IMR-90 (cell line): ENCODE measurements around the gene NDST3. TPM values are rescaled to one million over a fixed set of nuclear protein-coding genes. Genes with fewer than 3 reads are reported as not detected.

Source experiments
- ATAC-seq: fragments of 200-7000 bp; cut with Tn5 transposase; 2 replicates; pipeline ENCODE4 v1.9.1; 2020; ENCODE audit warnings: low read depth, mild to moderate bottlenecking, moderate library complexity
- BruUV-seq: library from RNA; stranded (reverse); fragments of 400-500 nt; replicated peaks from 2 replicates; lab custom pipeline; 2021; lab: Mats Ljungman, UMichigan
- CTCF ChIA-PET: fragments of 300-600 bp; formaldehyde crosslinking; extraction: SDS; loops from one replicate; lab custom pipeline; 2021; ENCODE audit warnings: antibody characterized with exemption; lab: Yijun Ruan, JAX
- POLR2A ChIA-PET: fragments of 300-600 bp; sonication (Branson Sonifier 250); formaldehyde crosslinking; loops from one replicate; lab custom pipeline; 2022; ENCODE audit warnings: antibody characterized with exemption; ENCODE audit not compliant: unreplicated experiment; lab: Charles Lee
- DNase-seq: peaks from one replicate; pipeline ENCODE4 v3.0.0; 2013
- H2AFZ ChIP-seq: replicated peaks from 2 replicates; pipeline ENCODE3; 2013; ENCODE audit warnings: low read length, mild to moderate bottlenecking; ENCODE audit not compliant: poor library complexity
- H2AK5ac ChIP-seq: 2 replicates; pipeline ENCODE4 v1.6.1; 2013; ENCODE audit warnings: low read depth, low read length, inconsistent platforms
- H2AK9ac ChIP-seq: replicated peaks from 2 replicates; pipeline ENCODE3; 2013; ENCODE audit warnings: mild to moderate bottlenecking, low read depth, low read length, moderate library complexity; ENCODE audit not compliant: poor library complexity
- H2BK120ac ChIP-seq: 2 replicates; pipeline ENCODE4 v1.6.1; 2013; ENCODE audit warnings: low read depth, low read length, inconsistent platforms
- H2BK15ac ChIP-seq: 3 replicates; pipeline ENCODE4 v1.6.1; 2013; ENCODE audit warnings: low read depth, low read length, inconsistent platforms
- H2BK20ac ChIP-seq: 2 replicates; pipeline ENCODE4 v1.6.1; 2013; ENCODE audit warnings: low read depth, mild to moderate bottlenecking, inconsistent platforms, low read length, moderate library complexity
- H2BK5ac ChIP-seq: 2 replicates; pipeline ENCODE4 v1.6.1; 2013; ENCODE audit warnings: mild to moderate bottlenecking, low read depth, low read length, inconsistent platforms; ENCODE audit not compliant: poor library complexity, severe bottlenecking
- H3K14ac ChIP-seq: replicated peaks from 2 replicates; pipeline ENCODE4 v1.6.1; 2013; ENCODE audit warnings: low read depth, low read length, inconsistent platforms
- H3K18ac ChIP-seq: 2 replicates; pipeline ENCODE4 v1.6.1; 2013; ENCODE audit warnings: low read depth, low read length, control low read depth
- H3K23ac ChIP-seq: 2 replicates; pipeline ENCODE4 v1.6.1; 2013; ENCODE audit warnings: low read depth, low read length, inconsistent platforms
- H3K27ac ChIP-seq: 2 replicates; pipeline ENCODE4 v1.5.1; 2013; ENCODE audit warnings: mild to moderate bottlenecking, control low read depth, low read length; ENCODE audit not compliant: insufficient read depth
- H3K27me3 ChIP-seq: 2 replicates; pipeline ENCODE4 v1.6.1; 2013; ENCODE audit warnings: low read length; ENCODE audit not compliant: control insufficient read depth, insufficient read depth
- H3K36me3 ChIP-seq: 2 replicates; pipeline ENCODE4 v1.6.1; 2013; ENCODE audit warnings: low read length, mixed read lengths; ENCODE audit not compliant: control insufficient read depth, insufficient read depth
- H3K4ac ChIP-seq: 2 replicates; pipeline ENCODE4 v1.6.1; 2013; ENCODE audit warnings: low read depth, low read length, inconsistent platforms
- H3K4me1 ChIP-seq: 2 replicates; pipeline ENCODE4 v1.6.1; 2013; ENCODE audit warnings: low read length, mixed read lengths; ENCODE audit not compliant: control insufficient read depth, insufficient read depth
- H3K4me2 ChIP-seq: 2 replicates; pipeline ENCODE4 v1.6.1; 2013; ENCODE audit warnings: low read depth, mild to moderate bottlenecking, control low read depth, low read length, moderate library complexity
- H3K4me3 ChIP-seq: 2 replicates; pipeline ENCODE4 v1.5.1; 2013; ENCODE audit warnings: low read depth, mild to moderate bottlenecking, control low read depth, low read length, moderate library complexity; ENCODE audit not compliant: insufficient read depth
- H3K56ac ChIP-seq: 2 replicates; pipeline ENCODE4 v1.6.1; 2013; ENCODE audit warnings: low read length, inconsistent platforms; ENCODE audit not compliant: insufficient read depth; ENCODE audit errors: extremely low read depth
- H3K79me1 ChIP-seq, 2 experiments: 2 replicates each; pipeline ENCODE4 v1.6.1; 2013; ENCODE audit warnings: low read length in 2 of 2, inconsistent platforms in 1 of 2, low read depth in 1 of 2
- H3K9ac ChIP-seq: 2 replicates; pipeline ENCODE4 v1.6.1; 2013; ENCODE audit warnings: low read depth, low read length, control low read depth
- H3K9me1 ChIP-seq: 2 replicates; pipeline ENCODE4 v1.6.1; 2013; ENCODE audit warnings: low read length, inconsistent platforms; ENCODE audit not compliant: insufficient read depth
- H3K9me3 ChIP-seq: 2 replicates; pipeline ENCODE4 v1.6.1; 2013; ENCODE audit warnings: low read length; ENCODE audit not compliant: control insufficient read depth, insufficient read depth
- H4K20me1 ChIP-seq: 2 replicates; pipeline ENCODE4 v1.6.1; 2013; ENCODE audit warnings: low read length, inconsistent platforms; ENCODE audit not compliant: insufficient read depth
- H4K5ac ChIP-seq: 2 replicates; pipeline ENCODE4 v1.6.1; 2013; ENCODE audit warnings: mild to moderate bottlenecking, low read depth, low read length, control low read depth
- H4K8ac ChIP-seq, 2 experiments: 2 replicates each; pipeline ENCODE4 v1.6.1; 2013; ENCODE audit warnings: low read depth in 2 of 2, low read length in 2 of 2, control low read depth in 1 of 2, inconsistent platforms in 1 of 2
- H4K91ac ChIP-seq: 2 replicates; pipeline ENCODE4 v1.6.1; 2013; ENCODE audit warnings: low read depth, low read length, inconsistent platforms; ENCODE audit not compliant: insufficient read depth
- CHD1 ChIP-seq: IDR thresholded peaks from 2 replicates; pipeline ENCODE4 v1.6.1; 2012; ENCODE audit warnings: low read depth, low read length, improper control_type of control experiment
- MAFK ChIP-seq: IDR thresholded peaks from 2 replicates; pipeline ENCODE4 v1.6.1; 2012; ENCODE audit warnings: low read depth, low read length, improper control_type of control experiment
- RAD21 ChIP-seq: IDR thresholded peaks from 2 replicates; pipeline ENCODE4 v1.6.1; 2012; ENCODE audit warnings: low read length, improper control_type of control experiment
- RCOR1 ChIP-seq: IDR thresholded peaks from 2 replicates; pipeline ENCODE4 v1.6.1; 2012; ENCODE audit warnings: mild to moderate bottlenecking, low read length, improper control_type of control experiment; ENCODE audit not compliant: insufficient replicate concordance
- SMC3 ChIP-seq: fragments of 150-350 bp; IDR thresholded peaks from 2 replicates; pipeline ENCODE4 v1.6.1; 2016; ENCODE audit warnings: low read depth, mild to moderate bottlenecking, antibody characterized with exemption, low read length, moderate library complexity
- USF2 ChIP-seq: fragments of 150-350 bp; IDR thresholded peaks from 2 replicates; pipeline ENCODE4 v1.6.1; 2017; ENCODE audit warnings: mild to moderate bottlenecking, antibody characterized with exemption, low read length, low read depth
- WGBS, 2 experiments: methylation state at CpG; one replicate each; pipeline versions ENCODE4 v1.1.5 to v1.1.7; 2013; ENCODE audit warnings: missing lambda C conversion rate in 2 of 2; ENCODE audit not compliant: insufficient read length in 1 of 2; ENCODE audit errors: extremely low coverage in 2 of 2; 5-methylcytosine and 5-hydroxymethylcytosine counted together
- dilution Hi-C: fragments of 300-500 bp; cut with HindIII; formaldehyde crosslinking; loops from one replicate; pipeline ENCODE4 v1.14.3; 2018; ENCODE audit warnings: low sequenced_read_pairs; ENCODE audit not compliant: unreplicated experiment
- in situ Hi-C: fragments of 300-500 bp; cut with MboI; formaldehyde crosslinking; loops from 3 replicates; pipeline ENCODE4 v1.14.3; 2019; ENCODE audit warnings: low sequenced_read_pairs, inconsistent platforms, mixed read lengths
- intact Hi-C: fragments of 100-400 bp; cut with micrococcal nuclease; formaldehyde crosslinking; loops from 2 replicates; pipeline ENCODE4 v1.10.0; 2022
- polyA plus RNA-seq, 3 experiments: library from polyadenylated mRNA; depleted of rRNA; stranded (reverse); fragments of >200 nt; gene quantifications; 2 replicates each; pipeline ENCODE4 v1.2.3, GENCODE V29; 2012; ENCODE audit warnings: low replicate concordance in 1 of 3
- total RNA-seq: library from RNA; depleted of rRNA; stranded (reverse); fragments of >200 nt; gene quantifications from 2 replicates; pipeline ENCODE4 v1.2.3, GENCODE V29; 2012
- TF ChIP-seq, protein P1 (sequence below): conservative IDR thresholded peaks from 2 replicates; pipeline ENCODE4 v1.5.1; 2012; ENCODE audit warnings: mild to moderate bottlenecking, low read depth, low read length, improper control_type of control experiment
- TF ChIP-seq, protein P2 (sequence below): fragments of 150-350 bp; IDR thresholded peaks from 2 replicates; pipeline ENCODE4 v1.6.1; 2016; ENCODE audit warnings: low read depth, mild to moderate bottlenecking, low read length, moderate library complexity, borderline replicate concordance

The NDST3 gene
- total and polyA plus RNA-seq, 2 of the 4 experiments (the other 2 are of a cell fraction): 0.10 to 0.18 TPM

- TF ChIP-seq USF2: no peak
Observed at GRCh38 chr4:118279920-118280432, 245.7 kb downstream of the NDST3 start (continued).

- dilution Hi-C loops: no loop called here
- no peak overlapping the region for H2AFZ ChIP-seq
- WGBS, 2 experiments: no CpG with 5 or more reads among the region's 2 CpGs
- no peak overlapping the region for H3K18ac ChIP-seq
- ATAC-seq (peak; percentile 24), DNase-seq (peak; percentile 85)
- TSS peak; percentile 70 for BruUV-seq
- H4K91ac ChIP-seq: no peak overlapping the region
- no peak overlapping the region for H2AK5ac ChIP-seq
- peaks cover 14% of the 10 kb centered on the region; the same call in 1 of the 2 replicates for H4K20me1 ChIP-seq
- H3K27ac ChIP-seq: no peak overlapping the region
- no peak overlapping the region for H2BK120ac ChIP-seq
- H2BK5ac ChIP-seq: peak overlapping the region; percentile 76
- no peaks in the 10 kb centered on the region for H3K9me3 ChIP-seq
- H3K27me3 ChIP-seq: no peaks in the 10 kb centered on the region
- H4K5ac ChIP-seq: no peak overlapping the region
- H2AK9ac ChIP-seq: no peak overlapping the region
- H2BK15ac ChIP-seq: no peak overlapping the region
- no peak overlapping the region for H3K23ac ChIP-seq
- H2BK20ac ChIP-seq: no peak overlapping the region
- no peak overlapping the region; the same call in 1 of the 2 replicates for H3K14ac ChIP-seq
- no peaks in the 10 kb centered on the region for H3K9me1 ChIP-seq
- no peak overlapping the region for H3K4ac ChIP-seq
- peaks cover 10% of the 10 kb centered on the region for H3K4me1 ChIP-seq
- H3K56ac ChIP-seq: peak overlapping the region; percentile 45; the same call in 1 of the 2 replicates
- H3K4me3 ChIP-seq: peak overlapping the region; percentile 72; the same call in 1 of the 2 replicates
- H3K36me3 ChIP-seq: peaks cover 7% of the 10 kb centered on the region
- peak overlapping the region; percentile 92; the same call in 1 of the 2 replicates for H3K9ac ChIP-seq
- in situ Hi-C loops: loop anchor here (25.0 kb wide), 1 partner anchor 232 kb away; no protein-coding TSS in a partner anchor
- POLR2A ChIA-PET: no interaction called here
- peaks cover 11 to 16% of the 10 kb centered on the region in 2 experiments; a peak in 3 of 4 replicates for H3K79me1 ChIP-seq
- intact Hi-C loops: loop anchor here (1.0 to 5.0 kb wide), 3 partner anchors 71 to 222 kb away; no protein-coding TSS in a partner anchor
- H4K8ac ChIP-seq: 0 out of 4 replicates have a peak overlapping the region, but pooled peaks of 1 of the 2 experiments have one; percentile 34
- CTCF ChIA-PET: interaction anchor here (1.3 kb wide), 1 partner anchor 72 kb away, joined by 3 read pairs; the partner anchor contains the start of gene PRSS12
- H3K4me2 ChIP-seq: peak overlapping the region; percentile 61
- no peak for TF ChIP-seq CHD1
- TF ChIP-seq MAFK: no peak
- no peak for TF ChIP-seq RCOR1
- TF ChIP-seq, protein P1, sequence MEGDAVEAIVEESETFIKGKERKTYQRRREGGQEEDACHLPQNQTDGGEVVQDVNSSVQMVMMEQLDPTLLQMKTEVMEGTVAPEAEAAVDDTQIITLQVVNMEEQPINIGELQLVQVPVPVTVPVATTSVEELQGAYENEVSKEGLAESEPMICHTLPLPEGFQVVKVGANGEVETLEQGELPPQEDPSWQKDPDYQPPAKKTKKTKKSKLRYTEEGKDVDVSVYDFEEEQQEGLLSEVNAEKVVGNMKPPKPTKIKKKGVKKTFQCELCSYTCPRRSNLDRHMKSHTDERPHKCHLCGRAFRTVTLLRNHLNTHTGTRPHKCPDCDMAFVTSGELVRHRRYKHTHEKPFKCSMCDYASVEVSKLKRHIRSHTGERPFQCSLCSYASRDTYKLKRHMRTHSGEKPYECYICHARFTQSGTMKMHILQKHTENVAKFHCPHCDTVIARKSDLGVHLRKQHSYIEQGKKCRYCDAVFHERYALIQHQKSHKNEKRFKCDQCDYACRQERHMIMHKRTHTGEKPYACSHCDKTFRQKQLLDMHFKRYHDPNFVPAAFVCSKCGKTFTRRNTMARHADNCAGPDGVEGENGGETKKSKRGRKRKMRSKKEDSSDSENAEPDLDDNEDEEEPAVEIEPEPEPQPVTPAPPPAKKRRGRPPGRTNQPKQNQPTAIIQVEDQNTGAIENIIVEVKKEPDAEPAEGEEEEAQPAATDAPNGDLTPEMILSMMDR: peak; percentile 66
- TF ChIP-seq, protein P2, sequence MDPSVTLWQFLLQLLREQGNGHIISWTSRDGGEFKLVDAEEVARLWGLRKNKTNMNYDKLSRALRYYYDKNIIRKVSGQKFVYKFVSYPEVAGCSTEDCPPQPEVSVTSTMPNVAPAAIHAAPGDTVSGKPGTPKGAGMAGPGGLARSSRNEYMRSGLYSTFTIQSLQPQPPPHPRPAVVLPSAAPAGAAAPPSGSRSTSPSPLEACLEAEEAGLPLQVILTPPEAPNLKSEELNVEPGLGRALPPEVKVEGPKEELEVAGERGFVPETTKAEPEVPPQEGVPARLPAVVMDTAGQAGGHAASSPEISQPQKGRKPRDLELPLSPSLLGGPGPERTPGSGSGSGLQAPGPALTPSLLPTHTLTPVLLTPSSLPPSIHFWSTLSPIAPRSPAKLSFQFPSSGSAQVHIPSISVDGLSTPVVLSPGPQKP: no peak
- no peak for TF ChIP-seq USF2
- TF ChIP-seq SMC3: peak; percentile 42
- peak; percentile 83 for TF ChIP-seq RAD21
Observed at GRCh38 chr4:118280501-118281218, 246.4 kb downstream of the NDST3 start.
